ENCODE measurements around the gene NUDT1.

Gene NUDT1

DNA sequence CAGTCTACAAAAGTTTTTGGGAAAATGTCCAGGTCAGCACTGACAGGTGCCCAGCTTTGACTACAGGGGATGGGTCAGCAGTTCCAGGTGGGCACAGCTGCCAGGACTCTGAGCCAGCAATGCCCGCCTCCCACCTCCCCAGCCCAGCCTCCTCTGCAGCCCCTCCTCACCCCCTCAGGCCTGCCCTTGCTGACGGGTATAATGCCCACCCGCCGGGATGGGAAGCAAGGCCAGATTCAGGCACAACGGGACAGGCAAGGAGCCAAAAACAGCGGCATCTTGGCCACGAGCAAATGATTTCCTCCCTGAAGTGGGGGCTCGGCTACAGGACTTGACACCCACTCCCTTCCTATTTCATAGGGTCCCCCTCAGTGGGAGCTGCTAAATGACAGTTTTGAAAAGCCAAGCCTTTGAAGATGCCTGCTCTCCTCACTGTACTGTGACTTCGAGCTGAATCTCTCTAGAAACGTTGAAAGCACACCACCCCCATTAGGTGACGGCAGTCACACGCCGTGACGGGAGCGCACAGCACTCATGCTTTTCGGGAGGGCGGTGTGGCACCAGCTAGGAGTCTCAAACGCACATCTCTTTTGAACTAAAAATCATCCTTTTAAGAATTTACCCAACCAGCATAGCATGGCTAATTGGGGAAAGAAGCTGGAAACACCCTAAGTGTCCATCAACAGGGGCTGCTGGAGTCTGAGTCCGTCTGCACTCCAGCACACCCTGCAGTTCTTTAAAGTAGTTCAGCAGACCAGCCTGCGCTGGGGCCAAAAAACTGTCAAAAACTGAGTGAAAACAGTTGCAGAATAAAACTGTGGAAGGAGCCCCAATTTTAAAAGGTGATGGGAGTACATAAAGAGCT is 38.9 kb upstream of the NUDT1 start:
- peaks cover 5% of the 10 kb centered on the region; the same call in 1 of the 2 replicates for H3K4me1 ChIP-seq
- H3K36me3 ChIP-seq = peaks cover 34% of the 10 kb centered on the region
- TF ChIP-seq, protein P1, sequence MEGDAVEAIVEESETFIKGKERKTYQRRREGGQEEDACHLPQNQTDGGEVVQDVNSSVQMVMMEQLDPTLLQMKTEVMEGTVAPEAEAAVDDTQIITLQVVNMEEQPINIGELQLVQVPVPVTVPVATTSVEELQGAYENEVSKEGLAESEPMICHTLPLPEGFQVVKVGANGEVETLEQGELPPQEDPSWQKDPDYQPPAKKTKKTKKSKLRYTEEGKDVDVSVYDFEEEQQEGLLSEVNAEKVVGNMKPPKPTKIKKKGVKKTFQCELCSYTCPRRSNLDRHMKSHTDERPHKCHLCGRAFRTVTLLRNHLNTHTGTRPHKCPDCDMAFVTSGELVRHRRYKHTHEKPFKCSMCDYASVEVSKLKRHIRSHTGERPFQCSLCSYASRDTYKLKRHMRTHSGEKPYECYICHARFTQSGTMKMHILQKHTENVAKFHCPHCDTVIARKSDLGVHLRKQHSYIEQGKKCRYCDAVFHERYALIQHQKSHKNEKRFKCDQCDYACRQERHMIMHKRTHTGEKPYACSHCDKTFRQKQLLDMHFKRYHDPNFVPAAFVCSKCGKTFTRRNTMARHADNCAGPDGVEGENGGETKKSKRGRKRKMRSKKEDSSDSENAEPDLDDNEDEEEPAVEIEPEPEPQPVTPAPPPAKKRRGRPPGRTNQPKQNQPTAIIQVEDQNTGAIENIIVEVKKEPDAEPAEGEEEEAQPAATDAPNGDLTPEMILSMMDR (IDR thresholded peaks at IDR 0.05; ENCODE audit: low read depth, low read length) = no peak
- no peak overlapping the region for H3K4me3 ChIP-seq (ENCODE audit: low read depth, low read length)
- no peaks in the 10 kb centered on the region for H3K9me3 ChIP-seq
- no peak for DNase-seq
- no peaks in the 10 kb centered on the region for H3K27me3 ChIP-seq

DNA sequence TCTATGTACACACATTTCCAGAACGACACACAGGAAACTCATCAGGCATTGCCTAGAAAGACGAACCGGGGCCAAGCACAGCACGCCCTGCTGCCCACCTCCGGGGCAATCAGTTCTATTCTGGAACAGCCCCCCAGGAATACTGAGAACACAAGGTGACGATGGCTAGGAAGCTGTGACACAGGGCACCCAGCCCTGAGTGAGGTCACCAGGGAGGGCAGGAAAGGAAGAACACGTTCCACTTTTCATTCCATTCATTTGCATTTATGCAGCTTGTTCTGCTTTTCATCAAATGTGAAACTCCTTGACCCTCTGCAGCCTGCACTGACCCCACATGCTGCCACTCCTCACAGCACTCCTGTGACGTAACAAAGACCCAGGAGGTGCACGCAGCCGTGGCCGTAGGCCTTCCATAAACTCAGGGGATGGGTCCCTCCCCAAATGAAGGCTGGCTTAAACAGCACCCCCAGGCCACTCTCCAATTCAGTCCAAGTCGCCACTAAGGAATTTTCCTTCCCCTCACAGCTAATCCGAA is 38.2 kb upstream of the NUDT1 start:
- Histone ChIP-seq H3K4me3 (ENCODE audit: low read depth, low read length) (no peak overlapping the region), H3K9me3 (no peaks in the 10 kb centered on the region), H3K27me3 (no peaks in the 10 kb centered on the region), H3K36me3 (peaks cover 39% of the 10 kb centered on the region), H3K4me1 (peaks cover 5% of the 10 kb centered on the region; the same call in 1 of the 2 replicates)
- TF ChIP-seq, protein P1 (IDR thresholded peaks at IDR 0.05; ENCODE audit: low read depth, low read length) = no peak
- DNase-seq = no peak

DNA sequence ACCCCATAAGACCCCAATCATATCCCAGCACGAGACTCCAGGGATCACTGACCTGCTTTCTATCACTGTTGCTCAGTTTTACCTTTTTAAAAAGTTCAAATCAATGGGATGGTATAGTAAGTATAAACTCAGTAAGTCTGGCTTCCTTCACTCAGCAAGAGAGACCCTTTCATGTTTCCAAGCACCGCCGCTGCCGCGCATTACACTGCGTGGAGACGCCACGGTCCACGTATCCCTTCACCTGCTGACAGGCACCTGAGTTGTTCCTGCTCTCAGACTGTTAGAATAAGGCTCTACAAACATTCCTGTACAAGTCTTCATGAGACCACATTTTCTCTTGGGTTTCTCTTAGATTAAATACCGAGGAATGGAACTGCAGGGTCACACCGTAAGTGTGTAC is 37.6 kb upstream of the NUDT1 start:
- TF ChIP-seq, protein P1 (IDR thresholded peaks at IDR 0.05; ENCODE audit: low read depth, low read length) = no peak
- Histone ChIP-seq H3K9me3 (no peaks in the 10 kb centered on the region), H3K4me3 (ENCODE audit: low read depth, low read length) (no peak overlapping the region), H3K4me1 (peaks cover 5% of the 10 kb centered on the region; the same call in 1 of the 2 replicates), H3K27me3 (no peaks in the 10 kb centered on the region), H3K36me3 (peaks cover 38% of the 10 kb centered on the region)
- DNase-seq = no peak

DNA sequence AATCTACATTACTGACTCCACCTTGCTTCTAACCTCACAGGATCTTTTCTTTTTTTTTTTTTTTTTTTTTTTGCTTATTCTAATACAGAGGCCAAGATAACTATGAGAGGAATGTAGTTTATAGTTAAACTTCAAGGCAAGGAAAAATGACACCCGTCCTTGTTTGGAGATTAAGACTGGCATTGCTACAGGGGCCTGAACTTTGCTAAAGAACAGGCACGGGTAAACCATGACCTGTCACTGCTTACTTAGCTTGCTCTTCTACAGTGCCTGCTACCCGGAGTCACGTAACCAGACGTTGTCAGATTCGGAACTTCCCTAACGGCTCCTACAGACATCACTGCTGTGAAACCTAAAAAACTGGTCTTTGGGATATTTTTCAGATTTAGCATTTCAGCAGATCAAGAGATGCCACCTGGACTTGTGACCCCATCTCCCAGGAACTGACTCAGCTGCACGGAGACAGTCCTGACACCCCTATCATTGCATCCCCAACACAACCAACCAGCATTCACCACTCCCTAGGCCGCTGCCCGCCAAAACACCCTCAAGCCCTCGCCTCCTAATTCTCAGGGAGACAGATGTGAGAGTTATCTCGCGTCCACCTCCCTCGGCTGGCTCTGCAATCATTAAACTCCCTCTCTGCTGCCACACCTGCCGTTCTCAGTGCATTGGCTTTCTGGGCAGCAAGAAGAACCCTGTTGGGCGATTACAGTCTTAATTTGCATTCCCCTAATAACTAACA is 36.8 kb upstream of the NUDT1 start:
- no peak for DNase-seq
- no peaks in the 10 kb centered on the region for H3K9me3 ChIP-seq
- H3K27me3 ChIP-seq = no peaks in the 10 kb centered on the region
- peaks cover 31% of the 10 kb centered on the region for H3K36me3 ChIP-seq
- TF ChIP-seq, protein P1 (IDR thresholded peaks at IDR 0.05; ENCODE audit: low read depth, low read length) = no peak
- H3K4me3 ChIP-seq (ENCODE audit: low read depth, low read length) = no peak overlapping the region
- peaks cover 5% of the 10 kb centered on the region; the same call in 1 of the 2 replicates for H3K4me1 ChIP-seq

DNA sequence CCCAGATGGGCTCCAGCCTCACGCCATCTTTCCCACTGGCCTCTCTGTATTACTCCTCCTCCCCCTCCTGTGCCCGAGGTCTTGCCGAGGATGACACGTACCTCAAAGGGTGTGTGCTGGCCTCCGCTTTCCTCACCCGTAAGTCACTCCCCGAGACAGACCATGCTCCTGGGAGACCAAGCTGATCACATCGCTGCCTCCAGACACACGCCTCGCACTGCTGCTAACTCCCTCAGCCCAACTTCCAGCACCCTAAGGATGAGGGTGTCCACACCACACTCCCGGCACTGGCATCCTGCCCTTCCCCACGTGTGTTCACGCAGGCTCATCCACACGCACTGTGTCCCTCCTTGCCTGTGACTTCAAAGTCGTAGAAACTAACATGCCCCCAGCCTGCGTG is 33.3 kb upstream of the NUDT1 start:
- TF ChIP-seq, protein P1 (IDR thresholded peaks at IDR 0.05; ENCODE audit: low read depth, low read length) = no peak
- H3K27me3 ChIP-seq = no peaks in the 10 kb centered on the region
- peaks cover 4% of the 10 kb centered on the region; the same call in 1 of the 2 replicates for H3K4me1 ChIP-seq
- DNase-seq = no peak
- H3K9me3 ChIP-seq = no peaks in the 10 kb centered on the region
- peaks cover 48% of the 10 kb centered on the region for H3K36me3 ChIP-seq
- H3K4me3 ChIP-seq (ENCODE audit: low read depth, low read length) = no peak overlapping the region
